UCSD-AML1 (cell line): ENCODE measurements around the gene ATN1.

Experiments
- DNase-seq: peaks from one replicate; lab custom pipeline; 2025; ENCODE audit not compliant: unreplicated experiment; lab: John Stamatoyannopoulos, UW

ATN1 gene

GRCh38 chr12:6957151-6957701, 29.5 kb downstream of the ATN1 start:
- DNase-seq = no peak

DNA sequence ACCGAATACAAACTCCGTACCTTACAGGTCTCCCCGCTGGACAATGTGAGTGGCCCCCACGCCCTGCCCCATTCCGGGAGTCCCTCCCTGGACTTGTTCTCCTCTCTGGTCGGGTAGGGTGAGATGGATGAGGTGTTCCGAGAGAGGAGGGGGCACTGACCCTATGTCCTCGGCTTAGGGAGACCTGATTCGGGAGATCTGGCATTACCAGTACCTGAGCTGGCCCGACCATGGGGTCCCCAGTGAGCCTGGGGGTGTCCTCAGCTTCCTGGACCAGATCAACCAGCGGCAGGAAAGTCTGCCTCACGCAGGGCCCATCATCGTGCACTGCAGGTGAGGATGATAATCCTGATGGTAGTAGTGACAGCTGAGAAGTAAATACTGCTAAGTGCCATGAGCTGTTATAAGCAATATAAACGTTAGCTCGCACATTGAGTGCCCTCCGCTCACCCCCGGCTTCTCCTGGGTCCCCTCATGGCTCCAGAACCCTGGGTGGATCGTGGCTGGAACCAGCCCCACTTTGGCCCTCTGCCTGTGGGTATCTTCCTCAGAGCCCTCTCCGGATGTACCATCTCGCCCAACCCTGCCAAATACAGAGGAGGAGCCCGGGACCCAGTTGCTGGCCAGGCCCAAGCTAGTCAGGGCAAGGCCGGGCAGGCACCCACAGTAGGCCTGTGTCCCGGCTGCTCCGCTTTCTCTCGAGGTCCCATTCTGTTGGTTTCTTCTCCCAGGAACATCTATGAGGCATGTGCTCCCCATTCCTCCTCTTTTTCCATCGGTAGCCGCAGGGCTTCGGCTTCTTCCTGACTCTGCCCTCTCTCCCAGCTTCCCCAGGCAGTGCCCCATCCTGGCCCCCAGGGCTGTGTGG, 30.2 kb downstream of the ATN1 start:
- DNase-seq = no peak

GRCh38 chr12:6958609-6959057, 30.9 kb downstream of the ATN1 start:
- no peak for DNase-seq

- peak; percentile 83 for DNase-seq
These were observed 31.5 kb downstream of the ATN1 start for GRCh38 chr12:6959058-6959804.

GRCh38 chr12:6959805-6960592, 32.2 kb downstream of the ATN1 start:
- DNase-seq = no peak

DNA sequence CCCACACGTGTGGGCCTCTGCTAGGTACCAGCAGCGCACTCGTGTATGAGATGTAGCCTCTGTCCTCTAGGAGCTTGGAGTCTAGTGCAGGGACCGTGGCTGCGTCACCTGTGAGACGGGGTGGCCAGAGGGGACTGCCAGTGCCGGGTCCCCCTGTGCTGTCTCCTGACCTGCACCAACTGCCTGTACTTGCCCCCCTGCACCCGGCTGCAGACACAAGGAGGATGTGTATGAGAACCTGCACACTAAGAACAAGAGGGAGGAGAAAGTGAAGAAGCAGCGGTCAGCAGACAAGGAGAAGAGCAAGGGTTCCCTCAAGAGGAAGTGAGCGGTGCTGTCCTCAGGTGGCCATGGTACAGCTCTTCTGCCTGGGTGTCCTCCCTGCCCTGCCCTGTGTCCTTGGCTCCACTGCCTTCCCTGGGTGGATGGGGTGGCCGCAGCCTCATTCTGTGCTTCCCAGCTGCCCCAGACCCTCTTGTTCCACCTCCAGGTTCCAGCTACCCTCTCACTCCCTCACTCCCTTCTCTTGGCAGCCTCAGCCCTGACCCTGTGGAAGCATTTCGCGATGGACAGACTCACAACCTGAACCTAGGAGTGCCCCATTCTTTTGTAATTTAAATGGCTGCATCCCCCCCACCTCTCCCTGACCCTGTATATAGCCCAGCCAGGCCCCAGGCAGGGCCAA, 33.0 kb downstream of the ATN1 start:
- DNase-seq = no peak

GRCh38 chr12:6961278-6961694, 33.5 kb downstream of the ATN1 start:
- peak; percentile 62 for DNase-seq

GRCh38 chr12:6961695-6962284, 34.0 kb downstream of the ATN1 start:
- DNase-seq = peak; percentile 72

DNA sequence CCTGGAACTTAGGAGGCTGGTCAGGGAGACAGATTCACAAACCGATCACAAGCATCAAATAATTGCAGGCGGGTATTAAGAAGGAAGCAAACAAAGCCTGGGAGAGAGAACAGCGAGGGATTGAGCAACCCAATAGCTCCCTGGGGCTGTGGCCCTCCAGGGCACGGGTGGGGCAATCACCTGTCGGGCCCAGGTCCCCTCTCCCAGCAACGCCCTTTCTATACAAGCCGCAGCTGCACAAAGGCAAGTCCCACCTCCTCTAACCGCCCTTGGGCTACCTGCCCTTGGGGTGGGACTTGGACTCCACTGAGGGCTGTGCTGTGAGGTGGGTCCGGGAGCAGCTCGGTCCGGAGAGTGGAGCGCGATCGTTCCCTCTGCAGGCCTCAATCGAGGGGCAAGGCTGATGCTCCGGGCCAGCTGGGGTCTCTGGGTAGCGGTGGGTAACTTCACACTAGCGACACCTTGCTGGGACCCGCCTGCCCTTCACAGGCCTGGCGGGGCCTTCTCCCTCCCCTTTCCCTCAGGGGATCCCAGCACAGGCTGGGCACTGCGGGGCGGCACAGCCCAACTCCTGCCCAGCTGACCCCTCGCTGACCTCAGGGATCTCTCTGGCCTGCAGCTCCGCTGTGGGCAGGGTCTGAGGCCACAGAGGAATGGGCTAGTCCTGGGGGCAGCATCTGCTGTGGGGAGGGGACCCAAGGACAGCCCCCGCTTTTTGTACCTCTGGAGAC, 34.7 kb downstream of the ATN1 start:
- no peak for DNase-seq

DNA sequence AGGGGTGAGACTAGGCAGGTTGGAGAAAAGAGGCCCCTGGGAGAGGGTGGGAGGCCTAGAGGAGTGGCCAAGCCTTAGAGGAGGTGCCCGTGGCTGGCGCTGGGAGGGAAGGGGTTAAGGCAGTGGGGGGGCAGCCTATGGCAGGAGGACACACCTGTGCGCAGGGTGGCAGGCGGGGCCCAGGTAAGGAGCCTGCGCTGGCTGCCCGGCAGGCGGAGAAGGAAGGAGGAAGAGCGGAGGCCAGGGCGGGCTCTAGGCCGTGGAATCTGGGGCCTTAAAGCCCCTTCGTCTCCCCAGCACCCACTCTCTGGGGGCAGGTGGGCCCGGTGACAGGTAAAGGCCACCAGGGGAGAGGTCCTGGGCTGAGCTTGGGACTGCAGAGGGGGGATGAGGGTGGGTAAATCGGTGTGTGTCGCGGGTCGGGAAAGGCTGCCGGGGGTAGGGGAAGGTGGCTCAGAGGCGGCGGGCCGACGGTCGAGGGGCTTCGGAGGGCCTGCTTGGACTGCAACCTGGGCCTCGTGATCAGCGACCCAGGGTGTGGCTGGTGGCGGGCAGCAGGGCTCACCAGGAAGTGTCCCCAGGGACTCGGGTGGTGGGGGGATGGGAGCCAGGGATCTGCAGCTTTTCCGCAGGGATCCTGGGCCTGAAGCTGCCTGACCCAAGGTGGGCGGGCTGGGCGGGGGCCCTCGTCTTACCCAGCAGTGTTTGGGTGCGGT, 35.4 kb downstream of the ATN1 start:
- DNase-seq = no peak

DNA sequence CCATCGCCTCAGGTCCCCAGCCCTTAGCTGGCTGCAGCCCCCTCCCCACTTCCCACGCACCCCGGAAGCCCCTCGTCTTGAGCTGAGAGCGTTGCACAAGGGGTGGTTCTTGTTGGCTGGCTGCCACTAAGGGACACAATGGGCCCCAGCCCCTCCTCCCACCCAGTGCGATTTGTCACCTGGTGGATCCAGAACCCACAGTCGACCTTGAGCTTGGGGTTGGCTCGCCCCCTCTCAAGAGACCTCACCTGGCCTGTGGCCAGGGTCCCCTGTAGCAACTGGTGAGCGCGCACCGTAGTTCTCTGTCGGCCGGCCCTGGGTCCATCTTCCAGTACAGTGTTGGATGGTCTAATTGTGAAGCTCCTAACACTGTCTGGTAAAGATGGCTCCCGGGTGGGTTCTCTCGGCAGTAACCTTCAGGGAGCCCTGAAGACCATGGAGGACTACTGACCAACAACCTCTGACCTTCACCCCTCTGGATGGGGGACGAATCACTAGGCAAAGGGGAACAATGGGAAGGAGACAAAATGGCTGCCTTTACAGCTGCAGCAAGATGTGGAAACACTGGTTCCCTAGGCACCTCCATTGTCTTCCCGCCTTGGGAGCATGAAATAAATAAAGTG, 36.1 kb downstream of the ATN1 start:
- no peak for DNase-seq

DNA sequence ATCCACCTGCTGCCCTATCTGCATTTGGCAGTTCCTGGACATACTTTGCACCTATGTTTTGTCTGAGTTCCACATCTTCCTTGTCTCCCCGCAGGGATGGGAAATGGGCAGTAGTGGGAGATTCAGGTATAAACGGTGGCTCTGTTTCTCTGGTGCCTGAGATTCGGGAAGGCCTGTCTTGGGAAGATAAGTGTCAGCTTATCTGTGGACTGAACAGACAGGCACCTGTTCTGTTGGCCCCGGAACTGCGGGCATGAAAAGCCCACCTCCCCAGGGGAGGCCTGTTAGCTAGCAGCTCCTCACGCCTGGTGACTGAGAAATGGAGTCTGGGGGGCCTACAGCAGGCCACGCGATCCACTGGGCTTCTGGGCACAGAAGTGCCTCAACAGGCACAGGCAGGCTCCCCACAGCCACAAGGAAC, 36.9 kb downstream of the ATN1 start:
- DNase-seq = no peak

GRCh38 chr12:6965026-6965661, 37.4 kb downstream of the ATN1 start:
- peak; percentile 79 for DNase-seq

DNA sequence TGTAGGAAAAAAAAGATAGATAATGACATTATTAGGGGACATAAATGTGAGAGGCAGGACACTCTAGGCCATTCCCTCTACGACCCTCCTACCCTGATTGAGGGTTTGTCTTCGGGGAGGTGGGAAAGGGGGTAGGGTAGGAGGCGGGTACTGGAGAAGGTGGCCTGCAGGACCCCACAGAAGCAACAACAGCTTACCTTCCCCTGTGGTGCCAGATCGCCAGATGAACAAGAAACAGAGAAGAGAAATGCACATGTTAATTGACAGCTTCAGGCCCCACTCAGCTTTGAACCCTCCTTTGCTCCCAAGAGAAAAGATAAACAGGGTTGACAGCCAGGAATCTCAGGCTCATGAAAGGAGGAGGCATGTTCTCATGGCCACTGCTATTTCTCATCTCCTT, 38.0 kb downstream of the ATN1 start:
- no peak for DNase-seq

DNA sequence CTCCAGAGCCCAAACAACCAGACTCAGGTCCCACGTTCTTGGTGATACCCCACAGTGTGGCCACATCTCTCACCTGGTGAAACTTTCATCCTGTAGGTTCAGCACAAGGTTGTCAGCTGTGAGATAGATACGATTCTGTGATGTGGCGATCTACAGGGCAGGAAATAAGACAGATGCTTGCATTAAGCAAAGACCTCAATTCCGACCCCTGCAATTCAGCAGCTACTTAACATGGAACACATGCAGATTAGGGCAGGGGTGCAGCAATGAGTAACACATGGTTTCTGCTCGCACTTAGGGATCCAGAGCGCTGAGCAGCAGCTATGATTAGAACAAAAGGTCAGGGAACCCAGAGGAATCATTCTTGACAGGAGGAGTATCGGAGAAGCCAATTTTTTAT, 38.6 kb downstream of the ATN1 start:
- DNase-seq = no peak

GRCh38 chr12:6967651-6968100, 39.9 kb downstream of the ATN1 start:
- DNase-seq = no peak

- DNase-seq = no peak
These were observed 40.7 kb downstream of the ATN1 start for GRCh38 chr12:6968426-6968825.

DNA sequence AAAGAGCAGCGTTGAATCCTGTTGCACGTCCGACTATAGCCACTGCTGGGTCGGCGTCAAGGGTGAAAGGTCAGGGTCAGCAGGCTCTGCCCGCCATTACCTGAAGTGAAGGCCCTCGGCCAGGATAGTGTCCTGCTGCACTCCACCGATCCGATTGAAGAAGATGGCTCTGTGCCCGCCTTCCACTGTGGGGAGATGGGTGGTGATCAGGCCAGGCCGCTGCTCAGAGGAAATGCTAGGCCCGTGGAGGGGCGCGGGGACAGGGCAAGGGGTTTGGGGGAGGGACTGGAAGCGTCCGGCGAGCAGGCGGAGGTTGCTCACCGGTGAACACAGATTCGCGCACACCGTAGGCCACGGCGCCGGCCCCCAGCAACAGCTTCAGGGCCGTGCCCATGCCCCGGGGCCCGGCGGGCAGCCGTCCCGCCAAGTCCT, 42.4 kb downstream of the ATN1 start:
- no peak for DNase-seq
